C4-2B (cell line): ENCODE measurements around the gene VTI1A.

Source experiments
- H3K27ac ChIP-seq: fragments of 450-650 bp; 2 replicates; pipeline ENCODE4 v1.5.1; 2017
- CTCF ChIP-seq: fragments of 450-650 bp; conservative IDR thresholded peaks from 2 replicates; pipeline ENCODE4 v1.5.1; 2017; ENCODE audit warnings: mild to moderate bottlenecking
- ZFX ChIP-seq: fragments of 450-650 bp; IDR thresholded peaks from 2 replicates; pipeline ENCODE4 v1.6.1; 2017

The VTI1A gene

GRCh38 chr10:112826018-112826697 lies 379.1 kb downstream of the VTI1A start:
- TF ChIP-seq CTCF (no peak), ZFX (no peak)
- H3K27ac ChIP-seq, result no peak overlapping the region

- TF ChIP-seq CTCF, result no peak
- TF ChIP-seq ZFX, result no peak
- no peak overlapping the region for H3K27ac ChIP-seq
These were observed 380.1 kb downstream of the VTI1A start for GRCh38 chr10:112827086-112827485.

GRCh38 chr10:112827951-112828350 lies 380.9 kb downstream of the VTI1A start:
- TF ChIP-seq CTCF (no peak), ZFX (no peak)
- no peak overlapping the region for H3K27ac ChIP-seq

GRCh38 chr10:112831859-112832258 lies 384.8 kb downstream of the VTI1A start:
- TF ChIP-seq CTCF (no peak), ZFX (no peak)
- no peak overlapping the region for H3K27ac ChIP-seq

- TF ChIP-seq ZFX (no peak), CTCF (no peak)
- H3K27ac ChIP-seq, result no peak overlapping the region
These were observed 385.4 kb downstream of the VTI1A start for GRCh38 chr10:112832361-112832878.

- no peak for TF ChIP-seq CTCF
- TF ChIP-seq ZFX, result no peak
- no peak overlapping the region for H3K27ac ChIP-seq
These were observed 385.9 kb downstream of the VTI1A start for GRCh38 chr10:112832959-112833358.

- TF ChIP-seq CTCF (no peak), ZFX (no peak)
- no peak overlapping the region for H3K27ac ChIP-seq
These were observed 387.8 kb downstream of the VTI1A start for GRCh38 chr10:112834751-112835181.
